ENCODE data around the gene HHIPL1. TPM values are rescaled to one million over a fixed set of nuclear protein-coding genes. Genes with fewer than 3 reads are reported as not detected.

The HHIPL1 gene
- total and polyA plus RNA-seq, 2 donors (not counting 3 experiments of a cell fraction or from before 2014, with no cell fraction given) = 1.3 to 2.1 TPM

DNA sequence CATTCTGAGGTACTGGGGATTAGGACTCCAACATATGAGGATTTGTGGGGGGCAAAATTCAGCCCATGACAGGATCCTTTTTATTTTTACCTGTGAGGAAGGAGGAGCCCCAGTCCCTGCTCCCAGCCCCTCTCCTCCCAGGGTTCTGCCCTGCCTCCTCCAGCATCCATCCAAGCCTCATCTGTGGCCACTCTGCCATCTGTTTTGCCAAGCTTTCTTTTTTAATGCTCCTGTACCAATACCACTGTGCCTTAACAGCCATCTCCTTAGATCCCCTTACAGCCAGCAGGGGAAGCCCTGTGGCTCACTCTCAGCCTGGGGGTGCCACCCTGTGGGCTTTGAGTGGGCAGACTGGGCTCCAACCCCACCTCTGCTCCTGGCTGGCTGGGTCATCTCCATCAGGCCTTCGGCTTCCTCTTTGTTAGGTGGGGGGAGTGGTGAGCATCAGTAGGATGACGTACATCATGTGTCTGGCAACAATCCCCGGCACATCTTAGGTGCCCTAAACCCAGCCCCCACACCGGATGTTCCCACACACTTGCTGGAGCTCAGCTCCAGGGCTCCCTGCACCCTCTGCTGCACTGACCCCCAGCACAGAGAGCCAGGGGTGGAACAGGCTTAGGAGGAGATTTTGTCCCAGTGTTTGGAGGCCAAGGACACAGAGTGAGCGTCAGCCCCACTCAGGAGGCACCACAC lies 79.4 kb downstream of the HHIPL1 start:
- ChIA-PET CTCF (interaction anchor here (1.0 to 1.6 kb wide), 4 partner anchors 9 to 175 kb away, joined by 3 to 6 read pairs (median 4); partner anchors contain the start of gene CYP46A1), POLR2A (no interaction called here)
- intact Hi-C loops (cut with micrococcal nuclease) = no loop called here
- DNase-seq (ENCODE audit: low read depth, low spot score) (no peak), FAIRE-seq (no peak)
- Histone ChIP-seq H3K36me3 (ENCODE audit: control insufficient read depth in 2 of 2, extremely low read depth in 1 of 2, insufficient read depth in 2 of 2, low read length in 2 of 2) (no peaks in the 10 kb centered on the region), H3K4me1 (ENCODE audit: control insufficient read depth, extremely low read depth, insufficient read depth, low read length) (no peaks in the 10 kb centered on the region), H2AFZ (ENCODE audit: low read depth, low read length) (no peak overlapping the region), H3K27ac (ENCODE audit: insufficient read depth, low read depth, low read length) (no peak overlapping the region), H3K4me2 (ENCODE audit: insufficient read depth, low read length) (no peak overlapping the region), H3K9me1 (replicated peaks; ENCODE audit: control insufficient read depth, extremely low read depth, insufficient read depth, low read length) (no peaks in the 10 kb centered on the region), H4K20me1 (replicated peaks; ENCODE audit: control insufficient read depth, extremely low read depth, insufficient read depth, low read length) (no peaks in the 10 kb centered on the region), H3K4me3 (replicated peaks in 1 of 3; ENCODE audit: insufficient read depth in 1 of 3, low read depth in 1 of 3, low read length in 3 of 3) (no peak overlapping the region), H3K9ac (replicated peaks; ENCODE audit: extremely low read depth, insufficient read depth, low read length) (no peak overlapping the region), H3K79me2 (ENCODE audit: control insufficient read depth, insufficient read depth, low read length) (no peaks in the 10 kb centered on the region), H3K27me3 (ENCODE audit: control insufficient read depth in 2 of 2, insufficient read depth in 2 of 2, low read length in 2 of 2) (no peaks in the 10 kb centered on the region), H3K9me3 (replicated peaks; ENCODE audit: control insufficient read depth, insufficient read depth, low read length) (no peaks in the 10 kb centered on the region)
- BruUV-seq (replicated peaks) = no TSS peak
- TF ChIP-seq POLR2AphosphoS5 (IDR thresholded peaks at IDR 0.05; ENCODE audit: insufficient read depth, low read depth, low read length) (no peak), JUN (IDR thresholded peaks at IDR 0.05; ENCODE audit: borderline replicate concordance, insufficient read depth, insufficient read length, low read depth) (no peak), MYC (IDR thresholded peaks at IDR 0.05; ENCODE audit: low read depth, low read length) (no peak), POLR2A (IDR thresholded peaks at IDR 0.05; ENCODE audit: low read depth, low read length) (no peak), GATA2 (IDR thresholded peaks at IDR 0.05; ENCODE audit: insufficient read depth, insufficient read length, low read depth, low read length) (no peak), MAX (IDR thresholded peaks at IDR 0.05; ENCODE audit: insufficient read depth, insufficient read length) (no peak)
- TF ChIP-seq, protein P1, sequence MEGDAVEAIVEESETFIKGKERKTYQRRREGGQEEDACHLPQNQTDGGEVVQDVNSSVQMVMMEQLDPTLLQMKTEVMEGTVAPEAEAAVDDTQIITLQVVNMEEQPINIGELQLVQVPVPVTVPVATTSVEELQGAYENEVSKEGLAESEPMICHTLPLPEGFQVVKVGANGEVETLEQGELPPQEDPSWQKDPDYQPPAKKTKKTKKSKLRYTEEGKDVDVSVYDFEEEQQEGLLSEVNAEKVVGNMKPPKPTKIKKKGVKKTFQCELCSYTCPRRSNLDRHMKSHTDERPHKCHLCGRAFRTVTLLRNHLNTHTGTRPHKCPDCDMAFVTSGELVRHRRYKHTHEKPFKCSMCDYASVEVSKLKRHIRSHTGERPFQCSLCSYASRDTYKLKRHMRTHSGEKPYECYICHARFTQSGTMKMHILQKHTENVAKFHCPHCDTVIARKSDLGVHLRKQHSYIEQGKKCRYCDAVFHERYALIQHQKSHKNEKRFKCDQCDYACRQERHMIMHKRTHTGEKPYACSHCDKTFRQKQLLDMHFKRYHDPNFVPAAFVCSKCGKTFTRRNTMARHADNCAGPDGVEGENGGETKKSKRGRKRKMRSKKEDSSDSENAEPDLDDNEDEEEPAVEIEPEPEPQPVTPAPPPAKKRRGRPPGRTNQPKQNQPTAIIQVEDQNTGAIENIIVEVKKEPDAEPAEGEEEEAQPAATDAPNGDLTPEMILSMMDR (IDR thresholded peaks at IDR 0.05; ENCODE audit: extremely low read depth in 1 of 2, insufficient read depth in 1 of 2, low read depth in 1 of 2, low read length in 2 of 2) = no peak
- dilution Hi-C loops (cut with MboI; ENCODE audit: extremely low pct_ligation_motif_present, low sequenced_read_pairs) = no loop called here

All from endothelial cell of umbilical vein (primary cell).